Caco-2 (cell line): ENCODE data around the gene CIAO2A. TPM values are rescaled to one million over a fixed set of nuclear protein-coding genes. Genes with fewer than 3 reads are reported as not detected.

ENCODE experiments used
- BruUV-seq: library from RNA; stranded (reverse); fragments of 400-500 nt; replicated peaks from 2 replicates; lab custom pipeline; 2021; lab: Mats Ljungman, UMichigan
- CTCF ChIA-PET: fragments of 300-600 bp; sonication (Branson Sonifier 250); formaldehyde crosslinking; loops from one replicate; lab custom pipeline; 2022; ENCODE audit warnings: antibody characterized with exemption; lab: Charles Lee
- POLR2A ChIA-PET: fragments of 300-600 bp; sonication (Branson Sonifier 250); formaldehyde crosslinking; loops from one replicate; lab custom pipeline; 2022; ENCODE audit warnings: antibody characterized with exemption; lab: Charles Lee
- DNase-seq, 2 experiments: peaks; one replicate each; pipeline versions ENCODE4 v3.0.0 to v3.0.0-alpha.2; 2020 to 2022
- H3K27me3 ChIP-seq: replicated peaks from 2 replicates; pipeline ENCODE4 v1.6.0; 2011; ENCODE audit warnings: low read length; ENCODE audit not compliant: control insufficient read depth, insufficient read depth
- H3K36me3 ChIP-seq: 2 replicates; pipeline ENCODE4 v1.5.1; 2011; ENCODE audit warnings: low read length; ENCODE audit not compliant: control insufficient read depth, insufficient read depth
- H3K4me1 ChIP-seq: fragments of 250-450 bp; sonication (Bioruptor Pico); 2 replicates; pipeline ENCODE4 v1.5.1; 2020; ENCODE audit warnings: mild to moderate bottlenecking
- H3K4me3 ChIP-seq: 2 replicates; pipeline ENCODE4 v1.5.1; 2011; ENCODE audit warnings: low read depth, mild to moderate bottlenecking, control low read depth, low read length
- H3K9me3 ChIP-seq: fragments of 250-450 bp; sonication (Bioruptor Pico); 2 replicates; pipeline ENCODE4 v1.5.1; 2020; ENCODE audit warnings: mild to moderate bottlenecking, moderate library complexity
- H3K27ac Mint-ChIP-seq: one replicate; pipeline ENCODE4 v1.8.0; 2022; ENCODE audit warnings: mixed read lengths; ENCODE audit not compliant: unreplicated experiment
- H3K27me3 Mint-ChIP-seq: one replicate; pipeline ENCODE4 v1.8.0; 2022; ENCODE audit warnings: mixed read lengths; ENCODE audit not compliant: insufficient read depth, unreplicated experiment
- H3K36me3 Mint-ChIP-seq: one replicate; pipeline ENCODE4 v1.8.0; 2022; ENCODE audit warnings: mild to moderate bottlenecking, mixed read lengths; ENCODE audit not compliant: insufficient read depth, unreplicated experiment
- H3K4me1 Mint-ChIP-seq: one replicate; pipeline ENCODE4 v1.8.0; 2022; ENCODE audit warnings: low read depth, mixed read lengths; ENCODE audit not compliant: unreplicated experiment
- H3K4me3 Mint-ChIP-seq: one replicate; pipeline ENCODE4 v1.8.0; 2022; ENCODE audit warnings: mild to moderate bottlenecking, moderate library complexity, mixed read lengths; ENCODE audit not compliant: unreplicated experiment
- H3K9me3 Mint-ChIP-seq: one replicate; pipeline ENCODE4 v1.8.0; 2022; ENCODE audit warnings: mixed read lengths; ENCODE audit not compliant: unreplicated experiment
- CTCF ChIP-seq, 2 experiments: fragments of 200-600 bp in 1 of 2; IDR thresholded peaks; 1 replicate in 1 of 2; 2 replicates in 1 of 2; pipeline versions ENCODE4 v1.5.1 to v1.8.0; 2011 to 2022; ENCODE audit warnings: antibody characterized with exemption in 1 of 2, control low read depth in 1 of 2, inconsistent platforms in 1 of 2, low read depth in 1 of 2, low read length in 1 of 2, mild to moderate bottlenecking in 1 of 2, moderate library complexity in 1 of 2; ENCODE audit not compliant: insufficient read depth in 1 of 2, severe bottlenecking in 1 of 2, unreplicated experiment in 1 of 2
- intact Hi-C: fragments of 100-400 bp; cut with micrococcal nuclease; formaldehyde crosslinking; loops from one replicate; pipeline ENCODE4 v1.10.0; 2022; ENCODE audit not compliant: unreplicated experiment
- total RNA-seq: library from RNA; stranded (reverse); gene quantifications from 2 replicates; pipeline ENCODE4 v1.2.3, GENCODE V29; 2022

The CIAO2A gene
- total RNA-seq, 1 experiment from 2014 or later: 61.6 TPM

GRCh38 chr15:64127521-64128270, 34.1 kb upstream of the CIAO2A start:
- no peak for DNase-seq
- H3K27me3 Mint-ChIP-seq: no peaks in the 10 kb centered on the region
- peaks cover 33% of the 10 kb centered on the region for H3K36me3 Mint-ChIP-seq
- intact Hi-C loops: no loop called here
- TF ChIP-seq CTCF (IDR thresholded peaks at IDR 0.05; ENCODE audit: insufficient read depth in 1 of 2, low read depth in 1 of 2, low read length in 1 of 2, severe bottlenecking in 1 of 2, unreplicated experiment in 1 of 2): no peak
- Histone ChIP-seq H3K4me3 (no peak overlapping the region), H3K4me1 (no peaks in the 10 kb centered on the region), H3K9me3 (no peaks in the 10 kb centered on the region), H3K27me3 (no peaks in the 10 kb centered on the region), H3K36me3 (no peaks in the 10 kb centered on the region; the same call in 1 of the 2 replicates)
- no peaks in the 10 kb centered on the region for H3K4me1 Mint-ChIP-seq
- no peak overlapping the region for H3K4me3 Mint-ChIP-seq
- POLR2A ChIA-PET: interaction anchor here (0.6 kb wide), 1 partner anchor 136 kb away, joined by 27 read pairs; no protein-coding TSS in a partner anchor
- BruUV-seq: no TSS peak
- H3K27ac Mint-ChIP-seq: no peak overlapping the region
- CTCF ChIA-PET: no interaction called here
- no peaks in the 10 kb centered on the region for H3K9me3 Mint-ChIP-seq

- no peaks in the 10 kb centered on the region for H3K9me3 ChIP-seq
- Mint-ChIP-seq H3K36me3 (peaks cover 36% of the 10 kb centered on the region), H3K27me3 (no peaks in the 10 kb centered on the region), H3K27ac (no peak overlapping the region), H3K4me1 (no peaks in the 10 kb centered on the region), H3K4me3 (no peak overlapping the region), H3K9me3 (no peaks in the 10 kb centered on the region)
- intact Hi-C loops: no loop called here
- DNase-seq: no peak
- no peak for TF ChIP-seq CTCF (IDR thresholded peaks at IDR 0.05; ENCODE audit: insufficient read depth in 1 of 2, low read depth in 1 of 2, low read length in 1 of 2, severe bottlenecking in 1 of 2, unreplicated experiment in 1 of 2)
- no peaks in the 10 kb centered on the region for H3K27me3 ChIP-seq
- no peaks in the 10 kb centered on the region for H3K4me1 ChIP-seq
- POLR2A ChIA-PET: no interaction called here
- BruUV-seq: no TSS peak
- no peaks in the 10 kb centered on the region for H3K36me3 ChIP-seq
- H3K4me3 ChIP-seq: no peak overlapping the region
- CTCF ChIA-PET: no interaction called here
These were observed 32.3 kb upstream of the CIAO2A start for GRCh38 chr15:64125978-64126377.

- intact Hi-C loops: no loop called here
- Mint-ChIP-seq H3K27me3 (no peaks in the 10 kb centered on the region), H3K27ac (no peak overlapping the region), H3K36me3 (peaks cover 47% of the 10 kb centered on the region), H3K4me1 (no peaks in the 10 kb centered on the region), H3K9me3 (no peaks in the 10 kb centered on the region), H3K4me3 (no peak overlapping the region)
- no TSS peak for BruUV-seq
- Histone ChIP-seq H3K27me3 (no peaks in the 10 kb centered on the region), H3K4me1 (no peaks in the 10 kb centered on the region), H3K9me3 (no peaks in the 10 kb centered on the region), H3K36me3 (no peaks in the 10 kb centered on the region; the same call in 1 of the 2 replicates), H3K4me3 (no peak overlapping the region)
- POLR2A ChIA-PET: no interaction called here
- DNase-seq: no peak
- TF ChIP-seq CTCF (IDR thresholded peaks at IDR 0.05; ENCODE audit: insufficient read depth in 1 of 2, low read depth in 1 of 2, low read length in 1 of 2, severe bottlenecking in 1 of 2, unreplicated experiment in 1 of 2): no peak
- CTCF ChIA-PET: no interaction called here
These were observed 29.3 kb upstream of the CIAO2A start for GRCh38 chr15:64122936-64123351.
